GM12878 (cell line): ENCODE results near the gene LHB. TPM values are rescaled to one million over a fixed set of nuclear protein-coding genes. Genes with fewer than 3 reads are reported as not detected.

Experiments used
- ATAC-seq: fragments of 200-7000 bp; cut with Tn5 transposase; 3 replicates; pipeline ENCODE4 v1.9.1; 2020; ENCODE audit warnings: mild to moderate bottlenecking, moderate library complexity
- BruUV-seq: library from RNA; stranded (reverse); fragments of 400-500 nt; replicated peaks from 2 replicates; lab custom pipeline; 2021; lab: Mats Ljungman, UMichigan
- CTCF ChIA-PET: fragments of 300-600 bp; sonication (Branson Sonifier 250); formaldehyde crosslinking; extraction: SDS; loops from one replicate; lab custom pipeline; 2021; ENCODE audit warnings: inconsistent platforms; lab: Yijun Ruan, JAX
- POLR2A ChIA-PET: fragments of 350-600 bp; formaldehyde crosslinking; extraction: SDS; loops from one replicate; lab custom pipeline; 2021; ENCODE audit warnings: inconsistent platforms; lab: Charles Lee
- RAD21 ChIA-PET: fragments of 300-600 bp; sonication (Branson Sonifier 250); formaldehyde crosslinking; loops from one replicate; lab custom pipeline; 2023; ENCODE audit warnings: antibody characterized with exemption; ENCODE audit not compliant: unreplicated experiment; lab: Charles Lee
- SMC1A ChIA-PET: fragments of 300-600 bp; sonication (Branson Sonifier 250); formaldehyde crosslinking; loops from one replicate; lab custom pipeline; 2023; ENCODE audit not compliant: unreplicated experiment, uncharacterized antibody; lab: Charles Lee
- DNase-seq: peaks from one replicate; pipeline ENCODE4 v3.0.0-alpha.2; 2011; ENCODE audit warnings: low read depth, low spot score
- FAIRE-seq: peaks from 3 replicates; lab custom pipeline; 2011; peaks lifted over from hg19 to GRCh38; lab: Jason Lieb, UNC
- H2AFZ ChIP-seq: 2 replicates; pipeline ENCODE4 v1.6.0; 2011; ENCODE audit warnings: low read depth, low read length, control low read depth; ENCODE audit not compliant: control insufficient read depth
- H3K27ac ChIP-seq: 2 replicates; pipeline ENCODE4 v1.5.1; 2011; ENCODE audit warnings: control low read depth; ENCODE audit not compliant: control insufficient read depth, insufficient read depth
- H3K27me3 ChIP-seq, 2 experiments: replicated peaks in 1 of 2; 2 replicates each; pipeline versions ENCODE4 v1.6.0 to v1.6.1; 2011; ENCODE audit warnings: low read length in 1 of 2; ENCODE audit not compliant: control insufficient read depth in 2 of 2, insufficient read depth in 2 of 2
- H3K36me3 ChIP-seq, 2 experiments: 2 replicates each; pipeline ENCODE4 v1.5.1; 2011; ENCODE audit warnings: low read length in 1 of 2; ENCODE audit not compliant: control insufficient read depth in 2 of 2, insufficient read depth in 2 of 2
- H3K4me1 ChIP-seq: 2 replicates; pipeline ENCODE4 v1.6.1; 2011; ENCODE audit warnings: mild to moderate bottlenecking, low read length, moderate library complexity, mixed read lengths; ENCODE audit not compliant: control insufficient read depth, insufficient read depth
- H3K4me2 ChIP-seq: 2 replicates; pipeline ENCODE4 v1.6.0; 2011; ENCODE audit warnings: control low read depth; ENCODE audit not compliant: control insufficient read depth, insufficient read depth
- H3K4me3 ChIP-seq: fragments of 200-600 bp; sonication (generic); 2 replicates; pipeline ENCODE4 v1.5.1; 2016
- H3K79me2 ChIP-seq: 2 replicates; pipeline ENCODE4 v1.6.0; 2011; ENCODE audit warnings: low read length; ENCODE audit not compliant: control insufficient read depth, insufficient read depth
- H3K9ac ChIP-seq: 2 replicates; pipeline ENCODE4 v1.8.0; 2011; ENCODE audit warnings: low read length, control low read depth, mixed read lengths; ENCODE audit not compliant: control insufficient read depth, insufficient read depth
- H3K9me3 ChIP-seq: replicated peaks from 3 replicates; pipeline ENCODE4 v1.5.1; 2011; ENCODE audit warnings: mild to moderate bottlenecking, low read length; ENCODE audit not compliant: control insufficient read depth, insufficient read depth
- H4K20me1 ChIP-seq: 2 replicates; pipeline ENCODE4 v1.6.0; 2011; ENCODE audit not compliant: control insufficient read depth, insufficient read depth
- CBFB ChIP-seq: IDR thresholded peaks from 2 replicates; pipeline ENCODE4 v1.6.1; 2016; ENCODE audit warnings: antibody characterized with exemption, low read depth
- CEBPB ChIP-seq, 2 experiments: fragments of 150-350 bp in 1 of 2; IDR thresholded peaks; 2 replicates each; pipeline ENCODE4 v1.6.1; 2012 to 2014; ENCODE audit warnings: low read depth in 2 of 2, low read length in 2 of 2, borderline replicate concordance in 1 of 2, inconsistent platforms in 1 of 2
- GATAD2B ChIP-seq: fragments of 450-650 bp; conservative IDR thresholded peaks from 2 replicates; pipeline ENCODE4 v1.6.1; 2017; ENCODE audit warnings: low read depth, mild to moderate bottlenecking, moderate library complexity
- IKZF2 ChIP-seq, 2 experiments: fragments of 450-650 bp; IDR thresholded peaks; 2 replicates each; pipeline ENCODE4 v1.6.1; 2017; ENCODE audit warnings: mild to moderate bottlenecking in 2 of 2, moderate library complexity in 2 of 2
- MEF2A ChIP-seq: IDR thresholded peaks from 2 replicates; pipeline ENCODE4 v1.6.1; 2011; ENCODE audit warnings: low read depth, mild to moderate bottlenecking, low read length, moderate library complexity; ENCODE audit not compliant: insufficient read depth
- NBN ChIP-seq: fragments of 450-650 bp; IDR thresholded peaks from 2 replicates; pipeline ENCODE4 v1.6.1; 2016
- RBBP5 ChIP-seq: fragments of 200-600 bp; sonication (generic); conservative IDR thresholded peaks from 2 replicates; pipeline ENCODE4 v1.6.1; 2016
- SREBF1 ChIP-seq: IDR thresholded peaks from 2 replicates; pipeline ENCODE4 v1.6.1; 2012; ENCODE audit warnings: mild to moderate bottlenecking, low read length
- SRF ChIP-seq, 2 experiments: IDR thresholded peaks; 2 replicates each; pipeline ENCODE4 v1.6.1; 2011; ENCODE audit warnings: low read depth in 2 of 2, low read length in 2 of 2, mild to moderate bottlenecking in 1 of 2, moderate library complexity in 1 of 2
- STAT1 ChIP-seq: fragments of 450-650 bp; conservative IDR thresholded peaks from 2 replicates; pipeline ENCODE4 v1.6.1; 2014; ENCODE audit warnings: antibody characterized with exemption, mild to moderate bottlenecking
- SUZ12 ChIP-seq: fragments of 200-600 bp; sonication (generic); IDR thresholded peaks from one replicate; pipeline ENCODE4 v1.6.1; 2018; ENCODE audit warnings: antibody characterized with exemption, mild to moderate bottlenecking; ENCODE audit not compliant: unreplicated experiment
- TCF7 ChIP-seq: IDR thresholded peaks from 2 replicates; pipeline ENCODE4 v1.6.1; 2014; ENCODE audit warnings: antibody characterized with exemption, borderline replicate concordance
- ZNF217 ChIP-seq: fragments of 450-650 bp; IDR thresholded peaks from 2 replicates; pipeline ENCODE4 v1.6.1; 2017; ENCODE audit warnings: antibody characterized with exemption, mild to moderate bottlenecking
- ZNF274 ChIP-seq: IDR thresholded peaks from one replicate; pipeline ENCODE4 v1.8.0; 2011; ENCODE audit not compliant: insufficient read length, insufficient read depth
- WGBS: methylation state at CpG from one replicate; pipeline ENCODE4 v1.1.6; 2016; ENCODE audit warnings: low lambda C conversion rate; ENCODE audit not compliant: insufficient replicate concordance, insufficient coverage; ENCODE audit errors: missing lambda C conversion rate; 5-methylcytosine and 5-hydroxymethylcytosine counted together
- in situ Hi-C: fragments of 300-500 bp; cut with MboI; formaldehyde crosslinking; loops from 9 replicates; pipeline ENCODE4 v1.14.3; 2018; ENCODE audit warnings: mixed read lengths
- intact Hi-C: fragments of 100-400 bp; cut with micrococcal nuclease; formaldehyde crosslinking; loops from one replicate; pipeline ENCODE4 v1.14.2; 2022; ENCODE audit not compliant: unreplicated experiment
- polyA plus RNA-seq, 11 experiments: library from polyadenylated mRNA; depleted of rRNA in 4 of 11; unstranded in 6 of 11; stranded (reverse) in 5 of 11; fragments of >200 nt; fragmentation: Nextera tagmentation in 4 of 11; fragmentation: Illumina TruSeq in 1 of 11; extraction: Ambion mirVana in 4 of 11; extraction: Trizol in 1 of 11; gene quantifications; 1 replicate in 1 of 11; 2 replicates in 10 of 11; pipeline versions ENCODE4 v1.2.1 to v1.2.3, GENCODE V29; 2011 to 2016; ENCODE audit warnings: inconsistent platforms in 2 of 11, missing spikeins in 2 of 11, low read depth in 1 of 11
- total RNA-seq, 4 experiments: library from RNA; depleted of rRNA in 3 of 4; stranded (reverse); fragments of >200 nt in 3 of 4; fragmentation: Illumina TruSeq in 1 of 4; extraction: Trizol in 1 of 4; gene quantifications; 2 replicates each; pipeline versions ENCODE4 v1.2.1 to v1.2.3, GENCODE V29; 2013 to 2021
- TF ChIP-seq, protein P1 (sequence below): fragments of 450-650 bp; IDR thresholded peaks from 2 replicates; pipeline ENCODE4 v1.6.1; 2016; ENCODE audit warnings: mild to moderate bottlenecking, moderate library complexity, borderline replicate concordance
- TF ChIP-seq, protein P2 (sequence below): IDR thresholded peaks from 2 replicates; pipeline ENCODE4 v1.6.1; 2011; ENCODE audit warnings: mild to moderate bottlenecking, low read depth, low read length, moderate library complexity; ENCODE audit not compliant: insufficient replicate concordance
- TF ChIP-seq, protein P3 (sequence below): IDR thresholded peaks from 2 replicates; pipeline ENCODE4 v1.6.1; 2011; ENCODE audit warnings: low read depth, mild to moderate bottlenecking, low read length, moderate library complexity, borderline replicate concordance; ENCODE audit errors: extremely low read depth

LHB gene
- total and polyA plus RNA-seq, 10 of the 15 experiments (the other 5 are each of a cell fraction or from before 2014, with no cell fraction given): 0.20 to 0.72 (median 0.46) TPM; not detected in 5

DNA sequence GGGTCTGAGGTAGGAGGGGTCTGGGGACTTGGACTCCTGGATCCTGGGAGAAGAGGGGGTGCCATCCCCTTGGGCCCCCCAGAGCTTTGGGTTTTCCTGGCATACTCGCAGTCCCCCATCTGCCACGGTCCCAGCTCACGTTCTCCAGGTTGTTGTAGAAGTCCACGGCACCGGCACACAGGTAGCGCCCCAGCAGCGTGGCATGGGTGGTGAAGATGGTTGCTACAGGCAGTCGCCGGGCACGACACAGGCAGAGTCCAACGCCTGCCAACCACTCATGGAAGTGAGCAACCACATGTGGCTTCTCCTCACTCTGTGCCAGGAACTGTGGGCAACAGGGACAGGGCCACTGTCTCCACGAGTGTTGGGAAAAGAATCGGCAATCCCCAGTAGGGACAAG is 31.2 kb downstream of the LHB start:
- no peaks in the 10 kb centered on the region for H3K27me3 ChIP-seq
- H3K9me3 ChIP-seq: no peaks in the 10 kb centered on the region

DNA sequence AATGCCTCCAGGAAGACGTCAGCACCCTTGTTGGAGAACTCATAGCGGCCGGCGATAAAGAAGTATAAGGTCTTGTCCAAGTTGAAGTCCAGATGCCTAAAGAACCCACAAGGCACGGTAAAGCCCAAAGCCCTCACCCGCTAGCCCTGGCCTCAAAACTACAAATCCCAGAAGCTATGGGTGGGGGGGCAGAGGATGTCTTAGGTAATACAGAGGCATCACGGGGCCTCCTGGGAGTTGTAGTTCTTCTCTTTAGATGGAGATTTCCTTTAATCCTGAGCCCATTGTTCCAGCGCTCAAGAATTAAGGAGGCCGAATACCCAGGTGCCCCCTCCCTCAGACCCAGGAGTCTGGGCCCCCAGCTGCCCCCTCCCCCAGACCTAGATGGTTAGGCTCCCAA is 34.6 kb downstream of the LHB start:
- ATAC-seq (no peak), DNase-seq (no peak), FAIRE-seq (no peak)
- RAD21 ChIA-PET: no interaction called here
- Histone ChIP-seq H3K79me2 (no peaks in the 10 kb centered on the region), H3K9me3 (no peaks in the 10 kb centered on the region), H3K27ac (no peak overlapping the region), H3K4me2 (no peak overlapping the region), H3K27me3 (no peaks in the 10 kb centered on the region), H3K4me1 (peaks cover 4% of the 10 kb centered on the region), H2AFZ (no peak overlapping the region), H3K36me3 (peaks cover 4 to 29% of the 10 kb centered on the region in 2 experiments), H4K20me1 (no peaks in the 10 kb centered on the region), H3K4me3 (no peak overlapping the region), H3K9ac (no peak overlapping the region)
- POLR2A ChIA-PET: interaction anchor here (7.1 kb wide), 1 partner anchor 11 kb away, joined by 41 read pairs; the partner anchor contains the start of genes GYS1 and RUVBL2
- no TSS peak for BruUV-seq
- SMC1A ChIA-PET: no interaction called here
- intact Hi-C loops: no loop called here
- CTCF ChIA-PET: interaction anchor here (1.6 to 3.1 kb wide), 2 partner anchors 11 to 194 kb away, joined by 3 to 26 read pairs; partner anchors contain the start of genes GYS1 and RUVBL2
- 89% methylated on average over 9 of the region's 9 CpGs for WGBS
- in situ Hi-C loops: no loop called here
- TF ChIP-seq MEF2A: no peak
- TF ChIP-seq, protein P1, sequence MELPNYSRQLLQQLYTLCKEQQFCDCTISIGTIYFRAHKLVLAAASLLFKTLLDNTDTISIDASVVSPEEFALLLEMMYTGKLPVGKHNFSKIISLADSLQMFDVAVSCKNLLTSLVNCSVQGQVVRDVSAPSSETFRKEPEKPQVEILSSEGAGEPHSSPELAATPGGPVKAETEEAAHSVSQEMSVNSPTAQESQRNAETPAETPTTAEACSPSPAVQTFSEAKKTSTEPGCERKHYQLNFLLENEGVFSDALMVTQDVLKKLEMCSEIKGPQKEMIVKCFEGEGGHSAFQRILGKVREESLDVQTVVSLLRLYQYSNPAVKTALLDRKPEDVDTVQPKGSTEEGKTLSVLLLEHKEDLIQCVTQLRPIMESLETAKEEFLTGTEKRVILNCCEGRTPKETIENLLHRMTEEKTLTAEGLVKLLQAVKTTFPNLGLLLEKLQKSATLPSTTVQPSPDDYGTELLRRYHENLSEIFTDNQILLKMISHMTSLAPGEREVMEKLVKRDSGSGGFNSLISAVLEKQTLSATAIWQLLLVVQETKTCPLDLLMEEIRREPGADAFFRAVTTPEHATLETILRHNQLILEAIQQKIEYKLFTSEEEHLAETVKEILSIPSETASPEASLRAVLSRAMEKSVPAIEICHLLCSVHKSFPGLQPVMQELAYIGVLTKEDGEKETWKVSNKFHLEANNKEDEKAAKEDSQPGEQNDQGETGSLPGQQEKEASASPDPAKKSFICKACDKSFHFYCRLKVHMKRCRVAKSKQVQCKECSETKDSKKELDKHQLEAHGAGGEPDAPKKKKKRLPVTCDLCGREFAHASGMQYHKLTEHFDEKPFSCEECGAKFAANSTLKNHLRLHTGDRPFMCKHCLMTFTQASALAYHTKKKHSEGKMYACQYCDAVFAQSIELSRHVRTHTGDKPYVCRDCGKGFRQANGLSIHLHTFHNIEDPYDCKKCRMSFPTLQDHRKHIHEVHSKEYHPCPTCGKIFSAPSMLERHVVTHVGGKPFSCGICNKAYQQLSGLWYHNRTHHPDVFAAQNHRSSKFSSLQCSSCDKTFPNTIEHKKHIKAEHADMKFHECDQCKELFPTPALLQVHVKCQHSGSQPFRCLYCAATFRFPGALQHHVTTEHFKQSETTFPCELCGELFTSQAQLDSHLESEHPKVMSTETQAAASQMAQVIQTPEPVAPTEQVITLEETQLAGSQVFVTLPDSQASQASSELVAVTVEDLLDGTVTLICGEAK: peak; percentile 31; the same call in 1 of the 2 replicates
- TF ChIP-seq, protein P2, sequence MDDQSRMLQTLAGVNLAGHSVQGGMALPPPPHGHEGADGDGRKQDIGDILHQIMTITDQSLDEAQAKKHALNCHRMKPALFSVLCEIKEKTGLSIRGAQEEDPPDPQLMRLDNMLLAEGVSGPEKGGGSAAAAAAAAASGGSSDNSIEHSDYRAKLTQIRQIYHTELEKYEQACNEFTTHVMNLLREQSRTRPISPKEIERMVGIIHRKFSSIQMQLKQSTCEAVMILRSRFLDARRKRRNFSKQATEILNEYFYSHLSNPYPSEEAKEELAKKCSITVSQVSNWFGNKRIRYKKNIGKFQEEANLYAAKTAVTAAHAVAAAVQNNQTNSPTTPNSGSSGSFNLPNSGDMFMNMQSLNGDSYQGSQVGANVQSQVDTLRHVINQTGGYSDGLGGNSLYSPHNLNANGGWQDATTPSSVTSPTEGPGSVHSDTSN: no peak
- no peak for TF ChIP-seq ZNF274
- no peak for TF ChIP-seq CEBPB (IDR thresholded peaks at IDR 0.05; ENCODE audit: borderline replicate concordance in 1 of 2, low read depth in 2 of 2, low read length in 2 of 2)
- TF ChIP-seq STAT1: no peak

More for the DNA sequence above, 31.2 kb downstream of the LHB start:
- no peaks in the 10 kb centered on the region for H4K20me1 ChIP-seq
- TF ChIP-seq GATAD2B (no peak), TCF7 (no peak), SRF (IDR thresholded peaks at IDR 0.05; ENCODE audit: low read depth in 2 of 2, low read length in 2 of 2) (no peak), IKZF2 (IDR thresholded peaks at IDR 0.05) (no peak), RBBP5 (no peak), CBFB (no peak), SREBF1 (no peak), SUZ12 (no peak), NBN (no peak), ZNF217 (no peak)
- TF ChIP-seq, protein P3, sequence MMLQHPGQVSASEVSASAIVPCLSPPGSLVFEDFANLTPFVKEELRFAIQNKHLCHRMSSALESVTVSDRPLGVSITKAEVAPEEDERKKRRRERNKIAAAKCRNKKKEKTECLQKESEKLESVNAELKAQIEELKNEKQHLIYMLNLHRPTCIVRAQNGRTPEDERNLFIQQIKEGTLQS: no peak
- TF ChIP-seq, all 136 proteins: peak for 0
- no peak overlapping the region for H3K9ac ChIP-seq
- H3K4me1 ChIP-seq: peaks cover 3% of the 10 kb centered on the region
- ChIA-PET RAD21 (no interaction called here), POLR2A (interaction anchor here (0.6 kb wide), 1 partner anchor 12 kb away, joined by 4 read pairs; no protein-coding TSS in a partner anchor), SMC1A (no interaction called here), CTCF (interaction anchor here (1.4 to 2.1 kb wide), 2 partner anchors 14 to 198 kb away, joined by 3 to 11 read pairs; no protein-coding TSS in a partner anchor)
- H2AFZ ChIP-seq: no peak overlapping the region
- no peak overlapping the region for H3K4me3 ChIP-seq
- no peak for DNase-seq
- 94% methylated on average over 13 of the region's 13 CpGs for WGBS
- ATAC-seq: no peak
- no peak overlapping the region for H3K27ac ChIP-seq
- no TSS peak for BruUV-seq
- no peak for FAIRE-seq
- H3K4me2 ChIP-seq: no peak overlapping the region
- peaks cover 4 to 27% of the 10 kb centered on the region in 2 experiments; a peak in 3 of 4 replicates for H3K36me3 ChIP-seq
- intact Hi-C loops: no loop called here
- in situ Hi-C loops: no loop called here
- H3K79me2 ChIP-seq: peaks cover 6% of the 10 kb centered on the region
